Naive thymus-derived CD8-positive, alpha-beta T cell (primary cell): ENCODE data around the gene SIGLEC9. TPM values are rescaled to one million over a fixed set of nuclear protein-coding genes. Genes with fewer than 3 reads are reported as not detected.

Experiments used
- ATAC-seq, 2 donors: fragments of 150-1000 bp; cut with Tn5 transposase in 1 of 2; sonication (Bioruptor Pico), chemical (Tn5 transposase) in 1 of 2; 1 replicate in 1 of 2; 2 replicates in 1 of 2; pipeline ENCODE4 v1.10.0; 2021; ENCODE audit warnings: mild to moderate bottlenecking in 2 of 2, moderate library complexity in 2 of 2
- POLR2A ChIA-PET: fragments of 350-600 bp; sonication (Branson Sonifier 250); formaldehyde crosslinking; loops from one replicate; lab custom pipeline; 2021; ENCODE audit warnings: antibody characterized with exemption; lab: Charles Lee
- DNase-seq, 10 donors: peaks; one replicate each; pipeline versions ENCODE4 v3.0.0 to v3.0.0-alpha.2; 2020 to 2022
- H3K27ac Mint-ChIP-seq, 10 donors: one replicate each; pipeline ENCODE4 v1.8.0; 2020 to 2022; ENCODE audit warnings: mild to moderate bottlenecking in 10 of 10, mixed read lengths in 10 of 10, moderate library complexity in 4 of 10, inconsistent platforms in 1 of 10
- H3K27me3 Mint-ChIP-seq, 5 donors: one replicate each; pipeline ENCODE4 v1.8.0; 2021 to 2022; ENCODE audit warnings: mixed read lengths in 5 of 5
- H3K36me3 Mint-ChIP-seq, 3 donors: one replicate each; pipeline ENCODE4 v1.8.0; 2020 to 2022; ENCODE audit warnings: mixed read lengths in 3 of 3, mild to moderate bottlenecking in 2 of 3, inconsistent platforms in 1 of 3
- H3K4me1 Mint-ChIP-seq, 4 donors: one replicate each; pipeline ENCODE4 v1.8.0; 2021 to 2022; ENCODE audit warnings: mixed read lengths in 4 of 4
- H3K4me3 Mint-ChIP-seq, 10 donors: one replicate each; pipeline ENCODE4 v1.8.0; 2020 to 2022; ENCODE audit warnings: mild to moderate bottlenecking in 10 of 10, mixed read lengths in 10 of 10, moderate library complexity in 6 of 10, inconsistent platforms in 1 of 10
- H3K9me3 Mint-ChIP-seq, 9 donors: one replicate each; pipeline ENCODE4 v1.8.0; 2020 to 2022; ENCODE audit warnings: mixed read lengths in 9 of 9, mild to moderate bottlenecking in 3 of 9, inconsistent platforms in 1 of 9, moderate library complexity in 1 of 9
- polyA plus RNA-seq, 3 donors: library from polyadenylated mRNA; unstranded; fragments of 300-500 nt; fragmentation: Illumina TruSeq; gene quantifications; one replicate each; pipeline ENCODE4 v1.2.3, GENCODE V29; 2021
- total RNA-seq, 8 experiments: library from RNA in 2 of 8; stranded (reverse) in 2 of 8; gene quantifications; one replicate each; pipeline ENCODE4 v1.2.3 and lab custom pipeline; 2021 to 2026

The SIGLEC9 gene
- total and polyA plus RNA-seq, 5 experiments from 2014 or later, result 0.32 to 2.4 (median 1.3) TPM

- H3K4me1 Mint-ChIP-seq, result peaks cover 0 to 14% (median 8%) of the 10 kb centered on the region in 4 donors
- H3K36me3 Mint-ChIP-seq, result peaks cover 0 to 16% (median 0%) of the 10 kb centered on the region in 3 donors
- POLR2A ChIA-PET, result no interaction called here
- no peak for ATAC-seq
- H3K4me3 Mint-ChIP-seq, result no peak overlapping the region
- no peaks in the 10 kb centered on the region for H3K9me3 Mint-ChIP-seq
- H3K27me3 Mint-ChIP-seq, result no peaks in the 10 kb centered on the region
- DNase-seq, result no peak
- peak overlapping the region in 2 of 10 donors; percentile 21 to 32 for H3K27ac Mint-ChIP-seq
Observed at GRCh38 chr19:51089786-51090185, 34.9 kb upstream of the SIGLEC9 start.

- Mint-ChIP-seq H3K9me3 (no peaks in the 10 kb centered on the region), H3K27ac (peak overlapping the region in 2 of 10 donors; percentile 38 to 60), H3K36me3 (peaks cover 0 to 16% (median 0%) of the 10 kb centered on the region in 3 donors), H3K4me3 (no peak overlapping the region), H3K27me3 (no peaks in the 10 kb centered on the region), H3K4me1 (peaks cover 0 to 14% (median 8%) of the 10 kb centered on the region in 4 donors)
- ATAC-seq (no peak), DNase-seq (no peak)
- POLR2A ChIA-PET, result no interaction called here
Observed at GRCh38 chr19:51090471-51090870, 34.2 kb upstream of the SIGLEC9 start.

- Mint-ChIP-seq H3K4me3 (no peak overlapping the region), H3K9me3 (no peaks in the 10 kb centered on the region), H3K4me1 (peaks cover 0 to 14% (median 8%) of the 10 kb centered on the region in 4 donors), H3K27ac (peak overlapping the region in 1 of 10 donors; percentile 38), H3K36me3 (peaks cover 0 to 16% (median 0%) of the 10 kb centered on the region in 3 donors), H3K27me3 (no peaks in the 10 kb centered on the region)
- DNase-seq (no peak), ATAC-seq (no peak)
- POLR2A ChIA-PET, result no interaction called here
Observed at GRCh38 chr19:51091126-51091525, 33.6 kb upstream of the SIGLEC9 start.

- DNase-seq (no peak), ATAC-seq (no peak)
- H3K27ac Mint-ChIP-seq, result peak overlapping the region in 3 of 10 donors; percentile 5 to 56 (median 23)
- POLR2A ChIA-PET, result no interaction called here
- no peak overlapping the region for H3K4me3 Mint-ChIP-seq
- no peaks in the 10 kb centered on the region for H3K9me3 Mint-ChIP-seq
- peaks cover 0 to 19% (median 0%) of the 10 kb centered on the region in 3 donors for H3K36me3 Mint-ChIP-seq
- H3K4me1 Mint-ChIP-seq, result peaks cover 8 to 19% (median 16%) of the 10 kb centered on the region in 4 donors
- H3K27me3 Mint-ChIP-seq, result no peaks in the 10 kb centered on the region
Observed at GRCh38 chr19:51091895-51092873, 32.5 kb upstream of the SIGLEC9 start.

- H3K36me3 Mint-ChIP-seq, result peaks cover 0 to 19% (median 0%) of the 10 kb centered on the region in 3 donors
- H3K27me3 Mint-ChIP-seq, result no peaks in the 10 kb centered on the region
- DNase-seq (no peak), ATAC-seq (no peak)
- H3K4me3 Mint-ChIP-seq, result no peak overlapping the region
- H3K27ac Mint-ChIP-seq, result peak overlapping the region in 2 of 10 donors; percentile 5 to 23
- no peaks in the 10 kb centered on the region for H3K9me3 Mint-ChIP-seq
- POLR2A ChIA-PET, result no interaction called here
- H3K4me1 Mint-ChIP-seq, result peaks cover 11 to 25% (median 21%) of the 10 kb centered on the region in 4 donors
Observed at GRCh38 chr19:51093101-51093500, 31.6 kb upstream of the SIGLEC9 start.

GRCh38 chr19:51093510-51094345 lies 31.0 kb upstream of the SIGLEC9 start:
- peaks cover 11 to 25% (median 21%) of the 10 kb centered on the region in 4 donors for H3K4me1 Mint-ChIP-seq
- H3K4me3 Mint-ChIP-seq, result no peak overlapping the region
- peak overlapping the region in 3 of 10 donors; percentile 56 to 72 (median 63) for H3K27ac Mint-ChIP-seq
- POLR2A ChIA-PET, result interaction anchor here (0.6 kb wide), 1 partner anchor 108 kb away, joined by 4 read pairs; no protein-coding TSS in a partner anchor
- no peaks in the 10 kb centered on the region for H3K9me3 Mint-ChIP-seq
- ATAC-seq, result no peak
- H3K36me3 Mint-ChIP-seq, result peaks cover 0 to 19% (median 0%) of the 10 kb centered on the region in 3 donors
- no peaks in the 10 kb centered on the region for H3K27me3 Mint-ChIP-seq
- no peak for DNase-seq

GRCh38 chr19:51094696-51095279 lies 29.9 kb upstream of the SIGLEC9 start:
- H3K27ac Mint-ChIP-seq, result peak overlapping the region in 2 of 10 donors; percentile 56 to 72
- H3K9me3 Mint-ChIP-seq, result no peaks in the 10 kb centered on the region
- DNase-seq (peak in 4 of 10 donors; percentile 28 to 42 (median 32)), ATAC-seq (no peak)
- H3K4me3 Mint-ChIP-seq, result no peak overlapping the region
- POLR2A ChIA-PET, result interaction anchor here (0.6 to 0.7 kb wide), 3 partner anchors 15 to 109 kb away, joined by 4 to 5 read pairs (median 4); no protein-coding TSS in a partner anchor
- no peaks in the 10 kb centered on the region for H3K27me3 Mint-ChIP-seq
- H3K4me1 Mint-ChIP-seq, result peaks cover 14 to 34% (median 26%) of the 10 kb centered on the region in 4 donors
- peaks cover 0 to 16% (median 4%) of the 10 kb centered on the region in 3 donors for H3K36me3 Mint-ChIP-seq

- POLR2A ChIA-PET, result interaction anchor here (0.5 kb wide), 1 partner anchor 1255 kb away, joined by 5 read pairs; no protein-coding TSS in a partner anchor
- peak overlapping the region in 8 of 10 donors; percentile 1 to 85 (median 38) for H3K27ac Mint-ChIP-seq
- H3K27me3 Mint-ChIP-seq, result no peaks in the 10 kb centered on the region
- no peak for DNase-seq
- peaks cover 0 to 34% (median 4%) of the 10 kb centered on the region in 3 donors for H3K36me3 Mint-ChIP-seq
- peak overlapping the region in 5 of 10 donors; percentile 20 to 52 (median 33) for H3K4me3 Mint-ChIP-seq
- H3K4me1 Mint-ChIP-seq, result peaks cover 22 to 45% (median 31%) of the 10 kb centered on the region in 4 donors
- ATAC-seq, result no peak
- no peaks in the 10 kb centered on the region for H3K9me3 Mint-ChIP-seq
Observed at GRCh38 chr19:51096473-51097165, 28.1 kb upstream of the SIGLEC9 start.

GRCh38 chr19:51097166-51097738 lies 27.5 kb upstream of the SIGLEC9 start:
- Mint-ChIP-seq H3K27ac (peak overlapping the region in 8 of 10 donors; percentile 4 to 85 (median 66)), H3K9me3 (no peaks in the 10 kb centered on the region), H3K4me3 (peak overlapping the region in 7 of 10 donors; percentile 21 to 52 (median 36)), H3K36me3 (peaks cover 0 to 40% (median 4%) of the 10 kb centered on the region in 3 donors), H3K27me3 (no peaks in the 10 kb centered on the region), H3K4me1 (peaks cover 21 to 45% (median 32%) of the 10 kb centered on the region in 4 donors)
- peak; percentile 49 to 50 for ATAC-seq
- POLR2A ChIA-PET, result no interaction called here
- peak; percentile 27 to 79 (median 55) for DNase-seq

- H3K27ac Mint-ChIP-seq, result peak overlapping the region in 3 of 10 donors; percentile 4 to 73 (median 27)
Observed at GRCh38 chr19:51097796-51098195, 26.9 kb upstream of the SIGLEC9 start.

More at GRCh38 chr19:51097796-51098195, 26.9 kb upstream of the SIGLEC9 start:
- H3K4me1 Mint-ChIP-seq, result peaks cover 18 to 50% (median 38%) of the 10 kb centered on the region in 4 donors
- peaks cover 0 to 46% (median 4%) of the 10 kb centered on the region in 3 donors for H3K36me3 Mint-ChIP-seq
- H3K27me3 Mint-ChIP-seq, result no peaks in the 10 kb centered on the region
- H3K4me3 Mint-ChIP-seq, result peak overlapping the region in 4 of 10 donors; percentile 15 to 38 (median 28)
- no peaks in the 10 kb centered on the region for H3K9me3 Mint-ChIP-seq
- ATAC-seq (no peak), DNase-seq (no peak)
- POLR2A ChIA-PET, result no interaction called here
